SK-N-SH (cell line): ENCODE data around the gene MTHFD1L. TPM values are rescaled to one million over a fixed set of nuclear protein-coding genes. Genes with fewer than 3 reads are reported as not detected.

Experiments
- CTCF ChIA-PET: fragments of 300-600, 350-600 bp; formaldehyde crosslinking; extraction: SDS; loops from one replicate; lab custom pipeline; 2021; lab: Yijun Ruan, JAX
- POLR2A ChIA-PET: fragments of 350-600 bp; sonication (Branson Sonifier 250); formaldehyde crosslinking; extraction: SDS; loops from one replicate; lab custom pipeline; 2020; ENCODE audit warnings: antibody characterized with exemption, inconsistent platforms; lab: Yijun Ruan, JAX
- DNase-seq: peaks from one replicate; pipeline ENCODE4 v3.0.0; 2012
- H2AFZ ChIP-seq: fragments of 200-600 bp; sonication (generic); 2 replicates; pipeline ENCODE4 v1.8.1; 2016; ENCODE audit warnings: antibody characterized with exemption, mild to moderate bottlenecking, low read depth
- H3F3A ChIP-seq: fragments of 200-600 bp; sonication (generic); replicated peaks from 2 replicates; pipeline ENCODE3; 2016; ENCODE audit warnings: antibody characterized with exemption, mild to moderate bottlenecking; ENCODE audit not compliant: insufficient read depth
- H3K27ac ChIP-seq, 2 experiments: fragments of 200-500 bp in 1 of 2; fragments of 200-600 bp in 1 of 2; sonication (Bioruptor generic) in 1 of 2; sonication (generic), shearing (Covaris generic) in 1 of 2; 2 replicates each; pipeline versions ENCODE4 v1.5.1 to v1.6.1; 2014 to 2016; ENCODE audit warnings: low read depth in 2 of 2, inconsistent platforms in 1 of 2, low read length in 1 of 2, mild to moderate bottlenecking in 1 of 2, mixed read lengths in 1 of 2
- H3K27me3 ChIP-seq: fragments of 200-600 bp; sonication (generic), shearing (Covaris generic); 2 replicates; pipeline ENCODE4 v1.6.1; 2016; ENCODE audit warnings: mixed run types; ENCODE audit not compliant: insufficient read depth
- H3K36me3 ChIP-seq, 2 experiments: fragments of 200-500 bp in 1 of 2; fragments of 200-600 bp in 1 of 2; sonication (Bioruptor generic) in 1 of 2; sonication (generic) in 1 of 2; replicated peaks in 1 of 2; 2 replicates each; pipeline versions ENCODE3 to v1.5.1; 2014 to 2016; ENCODE audit warnings: low read length in 1 of 2, mild to moderate bottlenecking in 1 of 2; ENCODE audit not compliant: insufficient read depth in 2 of 2, control insufficient read depth in 1 of 2
- H3K4me1 ChIP-seq, 2 experiments: fragments of 200-500 bp in 1 of 2; fragments of 200-600 bp in 1 of 2; sonication (Bioruptor generic) in 1 of 2; sonication (generic), shearing (Covaris generic) in 1 of 2; 2 replicates each; pipeline versions ENCODE4 v1.5.1 to v1.6.1; 2014 to 2016; ENCODE audit warnings: low read depth in 1 of 2, low read length in 1 of 2, mixed run types in 1 of 2; ENCODE audit not compliant: insufficient read depth in 2 of 2, control insufficient read depth in 1 of 2
- H3K4me2 ChIP-seq: fragments of 200-600 bp; sonication (generic), shearing (Covaris generic); 2 replicates; pipeline ENCODE4 v1.6.1; 2017; ENCODE audit warnings: mixed run types
- H3K4me3 ChIP-seq, 2 experiments: fragments of 200-500 bp in 1 of 2; fragments of 200-600 bp in 1 of 2; sonication (Bioruptor generic) in 1 of 2; sonication (generic), shearing (Covaris generic) in 1 of 2; 2 replicates each; pipeline versions ENCODE4 v1.5.1 to v1.8.1; 2014 to 2016; ENCODE audit warnings: low read depth in 2 of 2, inconsistent platforms in 1 of 2, low read length in 1 of 2, mild to moderate bottlenecking in 1 of 2, mixed read lengths in 1 of 2, moderate library complexity in 1 of 2
- H3K79me2 ChIP-seq: fragments of 200-600 bp; sonication (generic); 2 replicates; pipeline ENCODE4 v1.8.1; 2017; ENCODE audit warnings: mild to moderate bottlenecking; ENCODE audit not compliant: insufficient read depth
- H3K9ac ChIP-seq: fragments of 200-600 bp; sonication (generic); 2 replicates; pipeline ENCODE4 v1.6.1; 2017; ENCODE audit warnings: mixed run types
- H3K9me2 ChIP-seq: fragments of 200-600 bp; sonication (generic); 2 replicates; pipeline ENCODE4 v1.6.1; 2017; ENCODE audit warnings: mixed run types
- H3K9me3 ChIP-seq: fragments of 200-600 bp; sonication (generic); 2 replicates; pipeline ENCODE4 v1.6.1; 2017; ENCODE audit warnings: mixed run types, mild to moderate bottlenecking, moderate library complexity
- H4K20me1 ChIP-seq: fragments of 200-600 bp; sonication (generic); 2 replicates; pipeline ENCODE4 v1.6.1; 2017; ENCODE audit warnings: mild to moderate bottlenecking, mixed run types; ENCODE audit not compliant: insufficient read depth
- CHD2 ChIP-seq: fragments of 150-350 bp; IDR thresholded peaks from 2 replicates; pipeline ENCODE4 v1.6.1; 2018; ENCODE audit warnings: low read length; ENCODE audit not compliant: partially characterized antibody
- ELF1 ChIP-seq: IDR thresholded peaks from 2 replicates; pipeline ENCODE4 v1.4.0; 2012
- EZH2phosphoT487 ChIP-seq: fragments of 200-600 bp; sonication (generic); IDR thresholded peaks from 2 replicates; pipeline ENCODE4 v1.6.1; 2017; ENCODE audit warnings: low read depth, mixed run types, mild to moderate bottlenecking, antibody characterized with exemption, moderate library complexity, borderline replicate concordance
- FOSL2 ChIP-seq: IDR thresholded peaks from 2 replicates; pipeline ENCODE4 v1.4.0; 2012; ENCODE audit warnings: low read depth, mild to moderate bottlenecking, moderate library complexity, borderline replicate concordance
- FOXJ3 ChIP-seq: sonication (generic); formaldehyde crosslinking; IDR thresholded peaks from 2 replicates; pipeline ENCODE4 v1.5.1; 2020; ENCODE audit warnings: mild to moderate bottlenecking, missing genetic modification reagents
- FOXM1 ChIP-seq: IDR thresholded peaks from 2 replicates; pipeline ENCODE4 v1.4.0; 2012; ENCODE audit warnings: low read depth, mild to moderate bottlenecking
- GABPA ChIP-seq: IDR thresholded peaks from 2 replicates; pipeline ENCODE4 v1.4.0; 2012; ENCODE audit warnings: low read depth, mild to moderate bottlenecking
- MEF2A ChIP-seq: IDR thresholded peaks from 2 replicates; pipeline ENCODE4 v1.4.0; 2012; ENCODE audit warnings: low read depth, borderline replicate concordance
- MXI1 ChIP-seq: IDR thresholded peaks from 2 replicates; pipeline ENCODE4 v1.6.1; 2012; ENCODE audit warnings: mild to moderate bottlenecking, low read depth, low read length, improper control_type of control experiment
- NFIC ChIP-seq: IDR thresholded peaks from 2 replicates; pipeline ENCODE4 v1.4.0; 2012; ENCODE audit warnings: borderline replicate concordance
- RAD21 ChIP-seq: IDR thresholded peaks from 2 replicates; pipeline ENCODE4 v1.6.1; 2012; ENCODE audit warnings: mild to moderate bottlenecking, low read length
- RXRA ChIP-seq: IDR thresholded peaks from 2 replicates; pipeline ENCODE4 v1.4.0; 2012; ENCODE audit warnings: low read depth, mild to moderate bottlenecking, borderline replicate concordance
- TAF1 ChIP-seq: IDR thresholded peaks from 2 replicates; pipeline ENCODE4 v1.6.1; 2012; ENCODE audit warnings: low read depth, mild to moderate bottlenecking, low read length, moderate library complexity, borderline replicate concordance
- TEAD4 ChIP-seq: IDR thresholded peaks from 2 replicates; pipeline ENCODE4 v1.4.0; 2012; ENCODE audit warnings: mild to moderate bottlenecking, borderline replicate concordance; ENCODE audit not compliant: insufficient read depth
- YY1 ChIP-seq: IDR thresholded peaks from 2 replicates; pipeline ENCODE4 v1.4.0; 2012; ENCODE audit warnings: low read depth, mild to moderate bottlenecking
- WGBS: methylation state at CpG from one replicate; pipeline ENCODE4 v1.1.6; 2017; ENCODE audit warnings: low lambda C conversion rate; 5-methylcytosine and 5-hydroxymethylcytosine counted together
- polyA plus RNA-seq, 3 experiments: library from polyadenylated mRNA; depleted of rRNA; stranded (reverse); fragments of >200 nt; gene quantifications; 2 replicates each; pipeline ENCODE4 v1.2.3, GENCODE V29; 2012
- TF ChIP-seq, protein P1 (sequence below): fragments of 200-600 bp; sonication (generic); IDR thresholded peaks from 2 replicates; pipeline ENCODE4 v1.6.1; 2017; ENCODE audit warnings: antibody characterized with exemption, mild to moderate bottlenecking, moderate library complexity
- TF ChIP-seq, protein P2 (sequence below): IDR thresholded peaks from 2 replicates; pipeline ENCODE4 v1.4.0; 2012; ENCODE audit warnings: low read depth, borderline replicate concordance
- TF ChIP-seq, protein P3 (sequence below): IDR thresholded peaks from 2 replicates; pipeline ENCODE4 v1.4.0; 2012; ENCODE audit warnings: low read depth, borderline replicate concordance
- TF ChIP-seq, protein P4 (sequence below): IDR thresholded peaks from 2 replicates; pipeline ENCODE4; 2012
- TF ChIP-seq, protein P5 (sequence below): fragments of 150-350 bp; IDR thresholded peaks from 2 replicates; pipeline ENCODE4 v1.6.1; 2017; ENCODE audit warnings: antibody characterized with exemption, low read length, low read depth, borderline replicate concordance

The MTHFD1L gene
- polyA plus RNA-seq, 1 of the 3 experiments (the other 2 are of a cell fraction), result 37.0 TPM

DNA sequence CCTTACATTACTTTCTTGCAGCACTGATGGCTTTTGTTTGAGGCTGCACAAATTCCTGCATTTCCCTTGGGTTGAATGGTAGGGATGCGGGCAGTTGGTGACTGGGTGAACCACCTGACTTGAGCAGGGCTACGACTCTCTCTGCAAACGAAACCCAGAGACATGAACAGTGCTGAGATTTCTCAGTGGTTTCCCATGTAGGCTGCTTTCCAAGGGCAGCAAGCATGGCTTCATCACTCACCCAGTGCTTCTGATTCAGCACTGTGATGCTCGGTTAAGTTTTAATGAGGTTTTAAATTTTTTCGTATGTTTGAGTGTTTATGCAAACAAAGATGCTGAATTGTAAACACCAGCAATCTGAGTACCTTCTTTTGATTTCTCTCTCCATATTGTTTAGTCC, 127.2 kb downstream of the MTHFD1L start:
- ChIA-PET POLR2A (no interaction called here), CTCF (interaction anchor here (1.0 to 3.5 kb wide), 2 partner anchors 22 to 332 kb away, joined by 4 to 9 read pairs; no protein-coding TSS in a partner anchor)
- no peaks in the 10 kb centered on the region; a peak in 1 of 4 replicates for H3K4me1 ChIP-seq
- WGBS, result 98% methylated on average over 5 of the region's 5 CpGs
- H3K4me3 ChIP-seq, result no peak overlapping the region
- TF ChIP-seq TEAD4 (no peak), FOXJ3 (CRISPR knock-in tag) (no peak), MXI1 (no peak), NFIC (no peak), ELF1 (no peak), RAD21 (no peak), FOXM1 (no peak), YY1 (no peak), CHD2 (no peak)
- TF ChIP-seq, protein P1, sequence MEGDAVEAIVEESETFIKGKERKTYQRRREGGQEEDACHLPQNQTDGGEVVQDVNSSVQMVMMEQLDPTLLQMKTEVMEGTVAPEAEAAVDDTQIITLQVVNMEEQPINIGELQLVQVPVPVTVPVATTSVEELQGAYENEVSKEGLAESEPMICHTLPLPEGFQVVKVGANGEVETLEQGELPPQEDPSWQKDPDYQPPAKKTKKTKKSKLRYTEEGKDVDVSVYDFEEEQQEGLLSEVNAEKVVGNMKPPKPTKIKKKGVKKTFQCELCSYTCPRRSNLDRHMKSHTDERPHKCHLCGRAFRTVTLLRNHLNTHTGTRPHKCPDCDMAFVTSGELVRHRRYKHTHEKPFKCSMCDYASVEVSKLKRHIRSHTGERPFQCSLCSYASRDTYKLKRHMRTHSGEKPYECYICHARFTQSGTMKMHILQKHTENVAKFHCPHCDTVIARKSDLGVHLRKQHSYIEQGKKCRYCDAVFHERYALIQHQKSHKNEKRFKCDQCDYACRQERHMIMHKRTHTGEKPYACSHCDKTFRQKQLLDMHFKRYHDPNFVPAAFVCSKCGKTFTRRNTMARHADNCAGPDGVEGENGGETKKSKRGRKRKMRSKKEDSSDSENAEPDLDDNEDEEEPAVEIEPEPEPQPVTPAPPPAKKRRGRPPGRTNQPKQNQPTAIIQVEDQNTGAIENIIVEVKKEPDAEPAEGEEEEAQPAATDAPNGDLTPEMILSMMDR, result no peak
- TF ChIP-seq, protein P2, sequence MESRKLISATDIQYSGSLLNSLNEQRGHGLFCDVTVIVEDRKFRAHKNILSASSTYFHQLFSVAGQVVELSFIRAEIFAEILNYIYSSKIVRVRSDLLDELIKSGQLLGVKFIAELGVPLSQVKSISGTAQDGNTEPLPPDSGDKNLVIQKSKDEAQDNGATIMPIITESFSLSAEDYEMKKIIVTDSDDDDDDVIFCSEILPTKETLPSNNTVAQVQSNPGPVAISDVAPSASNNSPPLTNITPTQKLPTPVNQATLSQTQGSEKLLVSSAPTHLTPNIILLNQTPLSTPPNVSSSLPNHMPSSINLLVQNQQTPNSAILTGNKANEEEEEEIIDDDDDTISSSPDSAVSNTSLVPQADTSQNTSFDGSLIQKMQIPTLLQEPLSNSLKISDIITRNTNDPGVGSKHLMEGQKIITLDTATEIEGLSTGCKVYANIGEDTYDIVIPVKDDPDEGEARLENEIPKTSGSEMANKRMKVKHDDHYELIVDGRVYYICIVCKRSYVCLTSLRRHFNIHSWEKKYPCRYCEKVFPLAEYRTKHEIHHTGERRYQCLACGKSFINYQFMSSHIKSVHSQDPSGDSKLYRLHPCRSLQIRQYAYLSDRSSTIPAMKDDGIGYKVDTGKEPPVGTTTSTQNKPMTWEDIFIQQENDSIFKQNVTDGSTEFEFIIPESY, result no peak
- H3K27me3 ChIP-seq, result no peaks in the 10 kb centered on the region
- H3K9me3 ChIP-seq, result no peaks in the 10 kb centered on the region
- H3K79me2 ChIP-seq, result peaks cover 4% of the 10 kb centered on the region; the same call in 1 of the 2 replicates
- H3K9ac ChIP-seq, result no peak overlapping the region
- no peaks in the 10 kb centered on the region for H3F3A ChIP-seq
- no peak overlapping the region for H2AFZ ChIP-seq
- H3K4me2 ChIP-seq, result no peak overlapping the region
- no peaks in the 10 kb centered on the region for H3K9me2 ChIP-seq
- no peaks in the 10 kb centered on the region for H4K20me1 ChIP-seq
- H3K27ac ChIP-seq, result no peak overlapping the region
- peaks cover 23 to 25% of the 10 kb centered on the region in 2 experiments for H3K36me3 ChIP-seq
- no peak for DNase-seq

DNA sequence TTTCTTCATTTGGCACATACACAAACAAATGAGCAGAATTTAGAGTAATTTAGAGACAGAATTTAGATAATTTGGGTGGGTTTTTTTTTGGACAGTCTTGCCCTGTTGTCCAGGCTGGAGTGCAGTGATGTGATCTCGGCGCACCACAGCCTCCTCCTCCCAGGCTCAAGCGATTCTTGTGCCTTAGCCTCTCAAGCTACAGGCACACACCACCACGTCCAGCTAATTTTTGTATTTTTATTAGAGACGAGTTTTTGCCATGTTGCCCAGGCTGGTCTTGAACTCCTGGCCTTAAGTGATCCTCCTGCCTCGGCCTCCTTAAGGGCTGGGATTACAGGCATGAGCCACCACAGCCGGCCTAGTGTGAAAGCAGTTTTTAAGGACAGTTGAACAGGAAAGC, 127.8 kb downstream of the MTHFD1L start:
- no peak overlapping the region for H3K4me3 ChIP-seq
- no peak overlapping the region for H3K27ac ChIP-seq
- no peaks in the 10 kb centered on the region for H3K4me1 ChIP-seq
- ChIA-PET CTCF (interaction anchor here (0.7 to 3.5 kb wide), 3 partner anchors 21 to 331 kb away, joined by 3 to 9 read pairs (median 4); no protein-coding TSS in a partner anchor), POLR2A (no interaction called here)
- DNase-seq, result no peak
- 92% methylated on average over 7 of the region's 7 CpGs for WGBS
- H3K4me2 ChIP-seq, result no peak overlapping the region
- H3K9ac ChIP-seq, result no peak overlapping the region
- no peaks in the 10 kb centered on the region for H3F3A ChIP-seq
- H3K27me3 ChIP-seq, result no peaks in the 10 kb centered on the region
- no peak overlapping the region for H2AFZ ChIP-seq
- no peaks in the 10 kb centered on the region for H3K9me2 ChIP-seq
- TF ChIP-seq GABPA (no peak), MXI1 (no peak), ELF1 (no peak), TAF1 (no peak), FOSL2 (no peak), TEAD4 (no peak), MEF2A (no peak), RXRA (no peak), EZH2phosphoT487 (no peak)
- TF ChIP-seq, protein P3, sequence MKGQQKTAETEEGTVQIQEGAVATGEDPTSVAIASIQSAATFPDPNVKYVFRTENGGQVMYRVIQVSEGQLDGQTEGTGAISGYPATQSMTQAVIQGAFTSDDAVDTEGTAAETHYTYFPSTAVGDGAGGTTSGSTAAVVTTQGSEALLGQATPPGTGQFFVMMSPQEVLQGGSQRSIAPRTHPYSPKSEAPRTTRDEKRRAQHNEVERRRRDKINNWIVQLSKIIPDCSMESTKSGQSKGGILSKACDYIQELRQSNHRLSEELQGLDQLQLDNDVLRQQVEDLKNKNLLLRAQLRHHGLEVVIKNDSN, result no peak
- TF ChIP-seq, protein P4, sequence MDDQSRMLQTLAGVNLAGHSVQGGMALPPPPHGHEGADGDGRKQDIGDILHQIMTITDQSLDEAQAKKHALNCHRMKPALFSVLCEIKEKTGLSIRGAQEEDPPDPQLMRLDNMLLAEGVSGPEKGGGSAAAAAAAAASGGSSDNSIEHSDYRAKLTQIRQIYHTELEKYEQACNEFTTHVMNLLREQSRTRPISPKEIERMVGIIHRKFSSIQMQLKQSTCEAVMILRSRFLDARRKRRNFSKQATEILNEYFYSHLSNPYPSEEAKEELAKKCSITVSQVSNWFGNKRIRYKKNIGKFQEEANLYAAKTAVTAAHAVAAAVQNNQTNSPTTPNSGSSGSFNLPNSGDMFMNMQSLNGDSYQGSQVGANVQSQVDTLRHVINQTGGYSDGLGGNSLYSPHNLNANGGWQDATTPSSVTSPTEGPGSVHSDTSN, result no peak
- TF ChIP-seq, protein P5, sequence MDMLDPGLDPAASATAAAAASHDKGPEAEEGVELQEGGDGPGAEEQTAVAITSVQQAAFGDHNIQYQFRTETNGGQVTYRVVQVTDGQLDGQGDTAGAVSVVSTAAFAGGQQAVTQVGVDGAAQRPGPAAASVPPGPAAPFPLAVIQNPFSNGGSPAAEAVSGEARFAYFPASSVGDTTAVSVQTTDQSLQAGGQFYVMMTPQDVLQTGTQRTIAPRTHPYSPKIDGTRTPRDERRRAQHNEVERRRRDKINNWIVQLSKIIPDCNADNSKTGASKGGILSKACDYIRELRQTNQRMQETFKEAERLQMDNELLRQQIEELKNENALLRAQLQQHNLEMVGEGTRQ, result no peak
- peaks cover 4% of the 10 kb centered on the region; the same call in 1 of the 2 replicates for H3K79me2 ChIP-seq
- peaks cover 24 to 25% of the 10 kb centered on the region in 2 experiments for H3K36me3 ChIP-seq
- H3K9me3 ChIP-seq, result no peaks in the 10 kb centered on the region
- H4K20me1 ChIP-seq, result no peaks in the 10 kb centered on the region
